ENCODE data around the gene CCDC196.

CCDC196 gene

GRCh38 chr14:66472251-66472650 lies 13.9 kb upstream of the CCDC196 start:
- no peak for TF ChIP-seq CTCF (IDR thresholded peaks at IDR 0.05)
- Mint-ChIP-seq H3K4me1 (no peaks in the 10 kb centered on the region), H3K4me3 (no peak overlapping the region), H3K27me3 (ENCODE audit: low read depth, poor library complexity) (no peaks in the 10 kb centered on the region), H3K27ac (no peak overlapping the region), H3K9me3 (peaks cover 63% of the 10 kb centered on the region), H3K36me3 (ENCODE audit: low read depth) (peaks cover 18% of the 10 kb centered on the region)
- no peak for DNase-seq

GRCh38 chr14:66473223-66473622 lies 12.9 kb upstream of the CCDC196 start:
- H3K36me3 Mint-ChIP-seq (ENCODE audit: low read depth), result peaks cover 18% of the 10 kb centered on the region
- peaks cover 57% of the 10 kb centered on the region for H3K9me3 Mint-ChIP-seq
- no peak for DNase-seq
- H3K4me1 Mint-ChIP-seq, result no peaks in the 10 kb centered on the region
- TF ChIP-seq CTCF (IDR thresholded peaks at IDR 0.05), result no peak
- H3K27me3 Mint-ChIP-seq (ENCODE audit: low read depth, poor library complexity), result no peaks in the 10 kb centered on the region
- no peak overlapping the region for H3K4me3 Mint-ChIP-seq
- no peak overlapping the region for H3K27ac Mint-ChIP-seq

- Mint-ChIP-seq H3K4me3 (no peak overlapping the region), H3K4me1 (no peaks in the 10 kb centered on the region), H3K27me3 (ENCODE audit: low read depth, poor library complexity) (no peaks in the 10 kb centered on the region), H3K36me3 (ENCODE audit: low read depth) (peaks cover 9% of the 10 kb centered on the region), H3K27ac (no peak overlapping the region), H3K9me3 (peaks cover 24% of the 10 kb centered on the region)
- no peak for TF ChIP-seq CTCF (IDR thresholded peaks at IDR 0.05)
- no peak for DNase-seq
These were observed 9.2 kb upstream of the CCDC196 start for GRCh38 chr14:66476964-66477363.

- Mint-ChIP-seq H3K4me3 (no peak overlapping the region), H3K36me3 (ENCODE audit: low read depth) (peaks cover 9% of the 10 kb centered on the region), H3K27me3 (ENCODE audit: low read depth, poor library complexity) (no peaks in the 10 kb centered on the region), H3K9me3 (peaks cover 19% of the 10 kb centered on the region), H3K27ac (no peak overlapping the region), H3K4me1 (no peaks in the 10 kb centered on the region)
- no peak for TF ChIP-seq CTCF (IDR thresholded peaks at IDR 0.05)
- no peak for DNase-seq
These were observed 8.6 kb upstream of the CCDC196 start for GRCh38 chr14:66477567-66477966.

GRCh38 chr14:66482873-66483272 lies 3.3 kb upstream of the CCDC196 start:
- H3K36me3 Mint-ChIP-seq (ENCODE audit: low read depth), result no peaks in the 10 kb centered on the region
- no peaks in the 10 kb centered on the region for H3K9me3 Mint-ChIP-seq
- DNase-seq, result no peak
- H3K4me3 Mint-ChIP-seq, result no peak overlapping the region
- TF ChIP-seq CTCF (IDR thresholded peaks at IDR 0.05), result no peak
- peaks cover 8% of the 10 kb centered on the region for H3K27me3 Mint-ChIP-seq (ENCODE audit: low read depth, poor library complexity)
- H3K4me1 Mint-ChIP-seq, result no peaks in the 10 kb centered on the region
- no peak overlapping the region for H3K27ac Mint-ChIP-seq

- Mint-ChIP-seq H3K27me3 (ENCODE audit: low read depth, poor library complexity) (peaks cover 12% of the 10 kb centered on the region), H3K4me1 (no peaks in the 10 kb centered on the region), H3K4me3 (no peak overlapping the region), H3K36me3 (ENCODE audit: low read depth) (no peaks in the 10 kb centered on the region), H3K27ac (no peak overlapping the region), H3K9me3 (no peaks in the 10 kb centered on the region)
- TF ChIP-seq CTCF (IDR thresholded peaks at IDR 0.05), result no peak
- no peak for DNase-seq
These were observed 2.8 kb upstream of the CCDC196 start for GRCh38 chr14:66483322-66483721.
